Stomach (tissue), 9 donors: Measurements from ENCODE around the gene CDH19. TPM values are rescaled to one million over a fixed set of nuclear protein-coding genes. Genes with fewer than 3 reads are reported as not detected.

Experiments
- DNase-seq, 2 donors: peaks; one replicate each; pipeline versions ENCODE4 v3.0.0 to v3.0.0-alpha.2; 2013 to 2019
- H3K27ac ChIP-seq, 5 donors: fragments of 200-600 bp in 4 of 5; sonication (generic) in 4 of 5; one replicate each; pipeline ENCODE4 v1.5.1; 2013 to 2019; ENCODE audit warnings: mild to moderate bottlenecking in 1 of 5, moderate library complexity in 1 of 5
- H3K27me3 ChIP-seq, 3 donors: fragments of 200-600 bp; sonication (generic); one replicate each; pipeline ENCODE4 v1.5.1; 2017 to 2019; ENCODE audit warnings: mixed run types in 1 of 3
- H3K36me3 ChIP-seq, 4 donors: fragments of 200-600 bp; sonication (generic); 1 replicate in 3 of 4; 2 replicates in 1 of 4; pipeline ENCODE4 v1.5.1; 2016 to 2019
- H3K4me1 ChIP-seq, 4 donors: fragments of 200-600 bp; sonication (generic); one replicate each; pipeline ENCODE4 v1.5.1; 2016 to 2019
- H3K4me3 ChIP-seq, 4 donors: fragments of 200-600 bp; sonication (generic) in 3 of 4; one replicate each; pipeline ENCODE4 v1.5.1; 2016 to 2019; ENCODE audit warnings: mild to moderate bottlenecking in 1 of 4
- H3K9me3 ChIP-seq, 4 donors: fragments of 200-600 bp; sonication (generic); one replicate each; pipeline ENCODE4 v1.5.1; 2016 to 2019
- EP300 ChIP-seq: sonication (generic); formaldehyde crosslinking; IDR thresholded peaks from one replicate; pipeline ENCODE4 v1.6.1; 2017; ENCODE audit warnings: antibody characterized with exemption
- POLR2A ChIP-seq, 4 donors: fragments of 450-650 bp; IDR thresholded peaks; one replicate each; pipeline ENCODE4 v1.6.1; 2016; ENCODE audit warnings: antibody characterized with exemption in 4 of 4, control low read depth in 2 of 4, mild to moderate bottlenecking in 1 of 4, moderate library complexity in 1 of 4
- POLR2AphosphoS5 ChIP-seq, 3 donors: sonication (generic); formaldehyde crosslinking; IDR thresholded peaks; one replicate each; pipeline ENCODE4 v1.6.1; 2016; ENCODE audit warnings: antibody characterized with exemption in 3 of 3
- WGBS, 5 donors: extraction: QIAGEN DNeasy Blood & Tissue Kit in 3 of 5; methylation state at CpG; one replicate each; pipeline versions ENCODE4 v1.1.5 to v1.1.7; 2013 to 2018; 5-methylcytosine and 5-hydroxymethylcytosine counted together
- intact Hi-C: fragments of 100-400 bp; cut with DNase I; formaldehyde crosslinking; loops from one replicate; pipeline ENCODE4 v1.15.1; 2023; ENCODE audit warnings: low total_unique reads
- polyA plus RNA-seq, 3 donors: library from polyadenylated mRNA; stranded (reverse); fragments of 200-250 nt; gene quantifications; one replicate each; pipeline ENCODE4 v1.2.3, GENCODE V29; 2013
- total RNA-seq, 5 donors: library from RNA; depleted of rRNA; stranded (reverse); fragments of >200 nt; gene quantifications; one replicate each; pipeline versions ENCODE4 v1.1.0 to v1.2.3, GENCODE V29; 2014 to 2016
- TF ChIP-seq, protein P1 (sequence below), 7 experiments: fragments of 450-650 bp in 4 of 7; fragments of 200-600 bp in 3 of 7; sonication (generic) in 3 of 7; IDR thresholded peaks; one replicate each; pipeline ENCODE4 v1.5.1; 2016 to 2019; ENCODE audit warnings: antibody characterized with exemption in 7 of 7, control low read depth in 2 of 7, mild to moderate bottlenecking in 1 of 7
- donor health status: healthy with polysubstance abuse.
- donor health status: Bipolar disorder and iron deficiency.
- donor health status: healthy.

CDH19 gene
- total and polyA plus RNA-seq, 8 donors = 0.92 to 52.5 (median 7.1) TPM

GRCh38 chr18:66513996-66514395 lies 89.9 kb downstream of the CDH19 start:
- Histone ChIP-seq H3K4me1 (no peaks in the 10 kb centered on the region), H3K27me3 (no peaks in the 10 kb centered on the region), H3K9me3 (no peaks in the 10 kb centered on the region), H3K36me3 (no peaks in the 10 kb centered on the region), H3K4me3 (no peak overlapping the region), H3K27ac (no peak overlapping the region)
- 67 to 96% (median 88%) methylated on average over 1 of the region's 1 CpG for WGBS, 5 donors
- TF ChIP-seq EP300 = no peak
- TF ChIP-seq POLR2AphosphoS5 (IDR thresholded peaks at IDR 0.05) = no peak
- TF ChIP-seq, protein P1, sequence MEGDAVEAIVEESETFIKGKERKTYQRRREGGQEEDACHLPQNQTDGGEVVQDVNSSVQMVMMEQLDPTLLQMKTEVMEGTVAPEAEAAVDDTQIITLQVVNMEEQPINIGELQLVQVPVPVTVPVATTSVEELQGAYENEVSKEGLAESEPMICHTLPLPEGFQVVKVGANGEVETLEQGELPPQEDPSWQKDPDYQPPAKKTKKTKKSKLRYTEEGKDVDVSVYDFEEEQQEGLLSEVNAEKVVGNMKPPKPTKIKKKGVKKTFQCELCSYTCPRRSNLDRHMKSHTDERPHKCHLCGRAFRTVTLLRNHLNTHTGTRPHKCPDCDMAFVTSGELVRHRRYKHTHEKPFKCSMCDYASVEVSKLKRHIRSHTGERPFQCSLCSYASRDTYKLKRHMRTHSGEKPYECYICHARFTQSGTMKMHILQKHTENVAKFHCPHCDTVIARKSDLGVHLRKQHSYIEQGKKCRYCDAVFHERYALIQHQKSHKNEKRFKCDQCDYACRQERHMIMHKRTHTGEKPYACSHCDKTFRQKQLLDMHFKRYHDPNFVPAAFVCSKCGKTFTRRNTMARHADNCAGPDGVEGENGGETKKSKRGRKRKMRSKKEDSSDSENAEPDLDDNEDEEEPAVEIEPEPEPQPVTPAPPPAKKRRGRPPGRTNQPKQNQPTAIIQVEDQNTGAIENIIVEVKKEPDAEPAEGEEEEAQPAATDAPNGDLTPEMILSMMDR (IDR thresholded peaks at IDR 0.05) = no peak
- no peak for TF ChIP-seq POLR2A (IDR thresholded peaks at IDR 0.05)
- intact Hi-C loops = no loop called here
- DNase-seq = no peak

DNA sequence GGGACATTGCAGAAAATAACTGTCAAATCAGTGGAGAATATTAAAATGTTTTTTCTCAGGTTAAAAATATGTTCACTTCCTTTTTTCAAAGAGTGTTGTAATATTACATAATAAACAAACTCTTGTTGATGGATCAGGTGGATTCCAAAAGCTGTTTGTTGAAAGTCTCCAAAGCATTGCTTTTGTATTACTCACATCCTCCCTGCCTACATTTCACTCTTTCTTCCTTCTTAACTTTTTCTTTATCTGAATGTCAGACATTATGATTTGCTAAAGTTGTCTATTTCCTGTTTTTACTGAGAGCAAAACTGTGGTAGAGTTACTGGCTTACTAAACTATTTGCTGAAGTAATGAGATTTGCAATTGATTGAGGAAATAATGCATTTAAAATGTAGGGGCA lies 92.1 kb downstream of the CDH19 start:
- Histone ChIP-seq H3K4me3 (no peak overlapping the region), H3K27ac (no peak overlapping the region), H3K36me3 (no peaks in the 10 kb centered on the region), H3K9me3 (no peaks in the 10 kb centered on the region), H3K27me3 (no peaks in the 10 kb centered on the region), H3K4me1 (no peaks in the 10 kb centered on the region)
- no peak for DNase-seq
- intact Hi-C loops = no loop called here
- TF ChIP-seq POLR2A (IDR thresholded peaks at IDR 0.05) (no peak), EP300 (no peak), POLR2AphosphoS5 (IDR thresholded peaks at IDR 0.05) (no peak)
- TF ChIP-seq, protein P1 (IDR thresholded peaks at IDR 0.05) = no peak

DNA sequence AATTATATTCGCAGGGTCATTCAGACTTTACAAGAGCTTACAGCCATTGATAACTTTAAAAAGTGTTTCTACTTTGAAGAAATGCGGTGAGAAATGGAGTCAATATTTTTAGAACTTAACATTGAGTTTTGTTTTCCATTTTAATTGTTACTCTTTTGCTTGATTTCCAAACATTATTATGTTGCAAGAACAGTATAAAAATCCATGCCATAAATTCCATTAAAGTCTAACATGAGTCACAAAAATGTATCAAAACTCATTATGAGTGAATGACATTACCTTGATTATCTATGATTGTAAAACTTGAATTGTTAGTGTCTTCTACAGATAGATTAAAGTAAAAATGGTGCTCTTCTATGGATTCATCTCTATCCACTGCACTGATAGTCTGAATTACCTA lies 92.6 kb downstream of the CDH19 start:
- Histone ChIP-seq H3K9me3 (no peaks in the 10 kb centered on the region), H3K27me3 (no peaks in the 10 kb centered on the region), H3K4me3 (no peak overlapping the region), H3K36me3 (no peaks in the 10 kb centered on the region), H3K4me1 (no peaks in the 10 kb centered on the region), H3K27ac (no peak overlapping the region)
- intact Hi-C loops = no loop called here
- no peak for DNase-seq
- 45 to 83% (median 66%) methylated on average over 2 of the region's 2 CpGs for WGBS, 5 donors
- TF ChIP-seq POLR2A (IDR thresholded peaks at IDR 0.05) = no peak
- TF ChIP-seq POLR2AphosphoS5 (IDR thresholded peaks at IDR 0.05) = no peak
- TF ChIP-seq, protein P1 (IDR thresholded peaks at IDR 0.05) = no peak
- no peak for TF ChIP-seq EP300

DNA sequence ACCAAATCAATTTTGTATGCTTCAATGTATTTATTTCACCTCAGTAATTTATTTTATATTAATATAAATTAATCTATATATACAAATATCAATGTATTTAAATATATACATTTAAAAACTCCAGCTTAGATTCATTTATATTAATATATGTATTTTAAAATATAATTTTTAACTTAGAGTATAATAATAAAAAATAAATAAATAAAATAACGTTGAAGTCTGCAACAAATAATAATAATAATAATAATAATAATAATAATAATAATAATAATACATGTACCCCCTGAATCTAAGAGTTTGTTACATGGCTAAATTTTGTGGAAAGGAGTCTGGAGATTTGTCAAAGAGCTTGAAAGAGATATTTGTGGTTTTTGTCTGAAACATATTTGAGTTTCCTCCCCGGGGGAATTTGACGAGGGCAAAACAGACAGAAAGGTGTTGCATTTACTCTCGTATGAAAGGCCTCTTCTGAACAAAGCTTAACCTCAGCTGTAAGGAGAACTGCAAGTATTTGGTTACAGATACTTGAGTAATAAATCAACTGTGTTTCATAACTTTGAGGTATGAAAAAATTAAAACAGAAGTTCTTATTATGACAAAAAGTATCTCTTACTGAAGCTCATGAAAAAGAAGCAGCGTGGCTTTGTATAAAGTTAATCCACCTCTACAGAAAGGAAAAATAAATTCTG lies 93.4 kb downstream of the CDH19 start:
- intact Hi-C loops = no loop called here
- no peaks in the 10 kb centered on the region for H3K36me3 ChIP-seq
- 61 to 72% (median 67%) methylated on average over 5 of the region's 5 CpGs for WGBS, 5 donors
- H3K9me3 ChIP-seq = no peaks in the 10 kb centered on the region
- TF ChIP-seq EP300 (no peak), POLR2AphosphoS5 (IDR thresholded peaks at IDR 0.05) (no peak), POLR2A (IDR thresholded peaks at IDR 0.05) (no peak)
- TF ChIP-seq, protein P1 (IDR thresholded peaks at IDR 0.05) = no peak
- H3K27me3 ChIP-seq = no peaks in the 10 kb centered on the region
- H3K27ac ChIP-seq = no peak overlapping the region
- H3K4me1 ChIP-seq = no peaks in the 10 kb centered on the region
- no peak for DNase-seq
- no peak overlapping the region for H3K4me3 ChIP-seq
